IPS-18c (cell line): Measurements from ENCODE around the gene TTC12.

Source experiments
- H3K4me3 ChIP-seq: 2 replicates; pipeline ENCODE4 v1.7.0; 2013; ENCODE audit warnings: low read depth, mild to moderate bottlenecking, low read length, moderate library complexity; ENCODE audit not compliant: insufficient read depth
- H3K9me3 ChIP-seq: one replicate; pipeline ENCODE4 v1.6.1; 2013; ENCODE audit warnings: mild to moderate bottlenecking, low read length, moderate library complexity; ENCODE audit not compliant: control insufficient read depth, insufficient read depth

The TTC12 gene, protein sequence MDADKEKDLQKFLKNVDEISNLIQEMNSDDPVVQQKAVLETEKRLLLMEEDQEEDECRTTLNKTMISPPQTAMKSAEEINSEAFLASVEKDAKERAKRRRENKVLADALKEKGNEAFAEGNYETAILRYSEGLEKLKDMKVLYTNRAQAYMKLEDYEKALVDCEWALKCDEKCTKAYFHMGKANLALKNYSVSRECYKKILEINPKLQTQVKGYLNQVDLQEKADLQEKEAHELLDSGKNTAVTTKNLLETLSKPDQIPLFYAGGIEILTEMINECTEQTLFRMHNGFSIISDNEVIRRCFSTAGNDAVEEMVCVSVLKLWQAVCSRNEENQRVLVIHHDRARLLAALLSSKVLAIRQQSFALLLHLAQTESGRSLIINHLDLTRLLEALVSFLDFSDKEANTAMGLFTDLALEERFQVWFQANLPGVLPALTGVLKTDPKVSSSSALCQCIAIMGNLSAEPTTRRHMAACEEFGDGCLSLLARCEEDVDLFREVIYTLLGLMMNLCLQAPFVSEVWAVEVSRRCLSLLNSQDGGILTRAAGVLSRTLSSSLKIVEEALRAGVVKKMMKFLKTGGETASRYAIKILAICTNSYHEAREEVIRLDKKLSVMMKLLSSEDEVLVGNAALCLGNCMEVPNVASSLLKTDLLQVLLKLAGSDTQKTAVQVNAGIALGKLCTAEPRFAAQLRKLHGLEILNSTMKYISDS

GRCh38 chr11:113314389-113315301 is at the start of gene TTC12:
Gene TTC12 (plus strand): TSS chr11:113314583. CDS start chr11:113316258, 1,675 bp downstream.
- peak within 1 kb of the TSS; percentile 85 for H3K4me3 ChIP-seq
- no peaks in the 10 kb centered on the region for H3K9me3 ChIP-seq

DNA sequence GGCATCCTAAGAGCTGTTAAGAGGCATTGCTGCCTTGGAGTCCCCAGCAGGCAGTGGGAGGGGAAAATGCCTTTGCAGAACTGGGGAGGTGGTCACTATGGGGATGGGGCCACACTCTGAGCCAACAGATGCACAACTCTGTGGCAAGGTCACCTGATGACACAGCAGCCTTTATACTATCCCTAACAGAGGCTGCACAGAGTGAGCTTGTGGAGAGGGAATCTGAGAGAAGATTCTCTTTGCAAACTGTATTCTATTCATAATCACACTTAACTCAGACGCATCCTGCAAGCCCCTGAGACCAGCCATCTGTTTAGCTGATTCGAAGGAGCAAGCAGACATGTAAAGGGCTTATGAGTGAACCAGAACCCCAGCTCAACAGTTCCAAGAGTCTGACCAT is 49.0 kb upstream of the TTC12 start:
- H3K9me3 ChIP-seq = no peaks in the 10 kb centered on the region
- no peak overlapping the region for H3K4me3 ChIP-seq

DNA sequence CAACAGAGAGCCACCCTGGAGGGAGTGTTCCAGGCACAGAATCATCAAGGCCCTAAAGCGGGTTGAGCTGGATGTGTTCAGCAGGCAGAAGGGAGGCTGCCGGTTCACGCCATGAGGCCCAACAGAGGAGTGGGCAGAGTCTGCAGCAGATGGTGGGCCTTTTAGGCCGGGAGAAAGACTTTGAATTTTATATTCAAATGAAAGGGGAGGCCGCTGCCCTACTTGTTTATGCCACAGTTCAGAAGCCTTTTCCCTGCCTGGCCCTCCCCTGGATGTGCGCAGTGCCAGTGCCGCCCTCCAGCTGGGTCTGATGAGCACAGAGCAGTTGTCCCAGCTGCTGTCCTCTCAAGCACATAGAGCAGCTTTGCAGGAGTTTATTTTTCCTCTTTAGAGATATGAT is 46.9 kb upstream of the TTC12 start:
- no peaks in the 10 kb centered on the region for H3K9me3 ChIP-seq

DNA sequence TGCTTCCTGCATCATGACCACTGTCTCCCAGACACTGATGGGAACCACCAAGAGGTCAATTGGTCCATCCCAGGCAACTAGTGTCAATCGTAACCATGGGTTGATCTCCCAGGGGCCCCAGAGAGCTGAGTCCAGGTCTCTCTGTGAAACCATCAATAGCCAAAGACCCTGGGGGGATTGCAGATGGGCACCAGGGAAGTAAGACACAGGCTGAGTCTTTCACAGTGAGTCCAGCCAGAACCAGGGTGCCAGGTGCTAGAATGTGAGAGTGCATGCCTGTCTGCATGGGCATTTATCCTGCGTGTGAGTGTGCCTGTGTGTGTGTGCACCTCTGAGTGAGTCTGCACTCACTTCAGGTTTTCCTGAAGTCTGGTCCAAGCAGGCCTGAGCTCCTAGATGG is 45.3 kb upstream of the TTC12 start:
- H3K4me3 ChIP-seq = no peak overlapping the region
- no peaks in the 10 kb centered on the region for H3K9me3 ChIP-seq

More for the DNA sequence above, 46.9 kb upstream of the TTC12 start:
- H3K4me3 ChIP-seq = no peak overlapping the region; the same call in 1 of the 2 replicates

- Histone ChIP-seq H3K9me3 (no peaks in the 10 kb centered on the region), H3K4me3 (no peak overlapping the region)
These were observed 44.7 kb upstream of the TTC12 start for GRCh38 chr11:113269636-113270035.

DNA sequence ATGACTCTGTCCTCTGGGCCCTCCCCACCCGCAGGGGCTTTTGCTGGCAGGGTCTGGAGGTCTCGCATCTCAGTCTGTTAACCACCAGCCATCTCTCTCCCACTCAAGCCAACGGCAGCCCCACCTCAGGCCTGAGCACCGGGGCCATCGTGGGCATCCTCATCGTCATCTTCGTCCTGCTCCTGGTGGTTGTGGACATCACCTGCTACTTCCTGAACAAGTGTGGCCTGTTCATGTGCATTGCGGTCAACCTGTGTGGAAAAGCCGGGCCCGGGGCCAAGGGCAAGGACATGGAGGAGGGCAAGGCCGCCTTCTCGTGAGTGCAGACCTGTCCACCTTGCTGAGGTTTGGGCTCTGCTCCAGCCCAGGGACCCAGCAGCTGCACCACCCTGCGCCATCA is 44.3 kb upstream of the TTC12 start:
- no peaks in the 10 kb centered on the region for H3K9me3 ChIP-seq
- no peak overlapping the region for H3K4me3 ChIP-seq

- H3K4me3 ChIP-seq = no peak overlapping the region
- H3K9me3 ChIP-seq = no peaks in the 10 kb centered on the region
These were observed 42.7 kb upstream of the TTC12 start for GRCh38 chr11:113271551-113272245.

- no peak overlapping the region for H3K4me3 ChIP-seq
- H3K9me3 ChIP-seq = no peaks in the 10 kb centered on the region
These were observed 42.1 kb upstream of the TTC12 start for GRCh38 chr11:113272281-113272680.

DNA sequence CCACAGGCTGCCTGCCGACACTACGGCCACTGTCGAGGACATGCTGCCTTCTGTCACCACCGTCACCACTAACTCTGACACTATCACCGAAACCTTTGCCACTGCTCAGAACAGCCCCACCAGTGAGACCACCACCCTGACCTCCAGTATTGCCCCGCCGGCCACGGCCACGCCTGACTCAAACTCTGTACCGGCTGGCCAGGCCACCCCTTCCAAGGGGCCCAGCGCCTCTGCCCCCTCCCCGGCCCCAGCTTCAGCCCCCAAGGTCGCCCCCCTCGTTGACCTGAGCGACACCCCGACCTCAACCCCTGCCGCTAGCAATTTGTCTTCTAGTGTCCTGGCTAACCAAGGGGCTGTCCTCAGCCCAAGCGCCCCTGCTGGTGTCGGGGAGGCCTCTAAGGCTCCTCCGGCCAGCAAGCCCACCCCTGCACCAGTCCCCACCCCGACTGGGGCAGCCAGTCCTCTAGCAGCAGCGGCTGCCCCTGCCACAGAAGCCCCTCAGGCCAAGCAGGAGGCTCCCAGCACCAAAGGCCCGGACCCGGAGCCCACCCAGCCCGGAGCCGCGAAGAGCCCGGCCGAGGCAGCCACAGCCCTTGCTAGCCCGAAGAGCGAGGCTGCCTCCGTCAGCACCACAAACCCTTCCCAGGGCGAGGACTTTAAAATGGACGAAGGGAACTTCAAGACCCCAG is 41.3 kb upstream of the TTC12 start:
- H3K4me3 ChIP-seq = no peak overlapping the region
- H3K9me3 ChIP-seq = no peaks in the 10 kb centered on the region

DNA sequence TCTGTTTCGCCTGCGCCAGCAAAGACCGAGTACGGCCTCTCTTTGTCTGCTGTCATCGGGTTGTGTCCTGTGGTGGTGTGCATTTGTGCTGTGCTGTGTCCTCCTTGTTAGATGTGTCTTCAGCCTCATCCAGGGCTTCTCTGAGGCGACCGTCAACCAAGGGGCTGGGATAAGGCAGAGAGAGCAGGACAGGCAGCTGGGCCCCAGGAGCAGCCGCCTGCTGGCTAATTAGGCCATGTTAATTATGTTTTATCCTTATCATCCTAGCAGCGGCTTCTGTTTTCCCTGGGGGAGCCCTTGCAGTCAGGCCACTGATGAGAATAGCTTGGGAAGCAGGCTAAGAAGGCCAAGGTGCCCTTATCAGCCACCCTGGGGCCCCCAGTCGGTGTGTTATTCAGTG is 40.7 kb upstream of the TTC12 start:
- Histone ChIP-seq H3K4me3 (no peak overlapping the region), H3K9me3 (no peaks in the 10 kb centered on the region)

GRCh38 chr11:113274713-113275582 is 39.4 kb upstream of the TTC12 start:
- no peaks in the 10 kb centered on the region for H3K9me3 ChIP-seq
- no peak overlapping the region for H3K4me3 ChIP-seq

DNA sequence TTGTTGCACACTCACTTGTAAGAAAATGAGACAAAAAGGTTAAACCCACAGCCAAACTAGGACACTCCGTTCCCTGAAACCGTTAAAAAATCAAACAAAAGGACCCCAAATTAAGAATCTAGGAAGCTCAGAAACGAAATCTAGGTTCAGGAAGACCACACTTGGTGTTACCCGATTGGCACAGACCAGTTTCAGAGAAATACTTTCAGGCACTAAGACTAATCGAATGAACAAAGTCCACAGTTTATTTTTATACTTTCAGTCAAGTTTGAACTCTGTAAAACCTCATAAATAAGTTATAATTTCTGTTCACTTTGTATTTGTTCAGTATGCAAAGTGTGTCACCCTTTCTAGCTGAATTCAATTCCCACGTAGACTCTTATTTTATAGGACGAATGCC is 38.8 kb upstream of the TTC12 start:
- Histone ChIP-seq H3K4me3 (no peak overlapping the region), H3K9me3 (no peaks in the 10 kb centered on the region)

GRCh38 chr11:113276466-113276865 is 37.9 kb upstream of the TTC12 start:
- no peak overlapping the region for H3K4me3 ChIP-seq
- no peaks in the 10 kb centered on the region for H3K9me3 ChIP-seq

GRCh38 chr11:113277907-113278306 is 36.5 kb upstream of the TTC12 start:
- no peak overlapping the region for H3K4me3 ChIP-seq
- no peaks in the 10 kb centered on the region for H3K9me3 ChIP-seq

DNA sequence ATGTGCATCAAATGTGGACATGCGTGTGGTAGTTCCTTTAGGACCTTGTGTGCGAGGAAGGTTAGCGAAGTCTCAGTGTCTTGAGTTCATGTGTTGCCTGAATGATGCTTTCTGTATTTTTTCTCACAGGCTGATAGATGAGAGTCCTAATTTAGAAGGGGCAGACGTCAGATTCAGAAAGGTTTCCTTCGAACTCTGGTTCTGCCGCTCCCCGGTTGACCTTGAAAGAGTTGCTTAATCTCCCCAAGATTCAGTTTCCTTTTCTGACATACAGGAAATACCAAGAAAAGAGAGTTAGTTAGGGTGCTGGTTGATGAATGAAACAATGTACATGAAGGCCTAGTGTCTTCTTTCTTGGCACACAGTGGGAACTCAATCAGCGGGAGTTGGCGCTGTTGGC is 35.9 kb upstream of the TTC12 start:
- no peaks in the 10 kb centered on the region for H3K9me3 ChIP-seq

DNA sequence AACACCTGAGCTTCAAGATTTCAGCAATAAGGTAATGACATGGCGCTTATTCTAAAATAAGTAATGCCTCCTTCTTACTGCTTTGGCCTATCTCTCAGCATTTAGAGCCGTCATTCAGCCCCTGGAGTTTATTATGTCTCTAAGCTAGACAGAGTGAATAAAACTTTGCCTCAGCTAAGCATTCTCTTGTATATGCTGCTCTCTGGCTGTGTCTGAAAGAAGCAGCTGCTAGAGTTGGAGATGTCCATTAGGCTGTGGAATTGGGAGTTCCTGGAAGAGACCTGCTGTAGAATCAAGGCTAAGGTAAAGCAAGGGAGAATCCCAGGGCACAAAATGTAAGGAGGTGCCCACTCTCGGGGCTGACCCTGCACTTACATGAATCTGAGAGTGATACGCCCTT is 35.5 kb upstream of the TTC12 start:
- no peaks in the 10 kb centered on the region for H3K9me3 ChIP-seq
- H3K4me3 ChIP-seq = no peak overlapping the region

More for the DNA sequence above, 35.9 kb upstream of the TTC12 start:
- no peak overlapping the region for H3K4me3 ChIP-seq
